Ascending aorta (tissue), 2 donors: ENCODE results near the gene TICRR. TPM values are rescaled to one million over a fixed set of nuclear protein-coding genes. Genes with fewer than 3 reads are reported as not detected.

ENCODE experiments used
- DNase-seq, 2 donors: peaks; one replicate each; pipeline ENCODE4 v3.0.0-alpha.2; 2019; ENCODE audit warnings: low spot score in 2 of 2
- H3K27ac ChIP-seq, 2 donors: fragments of 200-600 bp; sonication (generic); one replicate each; pipeline ENCODE4 v1.5.1; 2016 to 2017; ENCODE audit warnings: mild to moderate bottlenecking in 1 of 2
- H3K27me3 ChIP-seq: fragments of 200-600 bp; sonication (generic); one replicate; pipeline ENCODE4 v1.5.1; 2017
- H3K36me3 ChIP-seq, 2 donors: fragments of 200-600 bp; sonication (generic); one replicate each; pipeline ENCODE4 v1.5.1; 2016
- H3K4me1 ChIP-seq, 2 donors: fragments of 200-600 bp; sonication (generic); one replicate each; pipeline ENCODE4 v1.5.1; 2016 to 2017; ENCODE audit warnings: mild to moderate bottlenecking in 1 of 2
- H3K4me3 ChIP-seq, 2 donors: fragments of 200-600 bp; sonication (generic); one replicate each; pipeline ENCODE4 v1.5.1; 2016 to 2017; ENCODE audit warnings: mild to moderate bottlenecking in 1 of 2
- H3K9me3 ChIP-seq, 2 donors: fragments of 200-600 bp; sonication (generic); one replicate each; pipeline ENCODE4 v1.5.1; 2016
- CTCF ChIP-seq, 3 experiments: fragments of 200-600 bp in 2 of 3; fragments of 450-650 bp in 1 of 3; sonication (generic) in 2 of 3; IDR thresholded peaks; one replicate each; pipeline ENCODE4 v1.5.1; 2016 to 2019; ENCODE audit warnings: antibody characterized with exemption in 3 of 3, mild to moderate bottlenecking in 1 of 3, moderate library complexity in 1 of 3
- intact Hi-C: fragments of 100-400 bp; cut with DNase I; formaldehyde crosslinking; loops from one replicate; pipeline ENCODE4 v1.15.1; 2023
- total RNA-seq: library from RNA; depleted of rRNA; stranded (reverse); fragments of >200 nt; gene quantifications from one replicate; pipeline ENCODE4 v1.1.0, GENCODE V29; 2016

The TICRR gene
- total RNA-seq, 1 donor from 2014 or later, result not detected

- no peak for DNase-seq
- TF ChIP-seq CTCF (IDR thresholded peaks at IDR 0.05), result no peak
- intact Hi-C loops, result no loop called here
Observed at GRCh38 chr15:89555768-89556167, 19.5 kb upstream of the TICRR start.

GRCh38 chr15:89556413-89557262 lies 18.6 kb upstream of the TICRR start:
- H3K27ac ChIP-seq, result no peak overlapping the region
- TF ChIP-seq CTCF (IDR thresholded peaks at IDR 0.05), result peak; percentile 9 to 73 (median 68)
- no peak overlapping the region for H3K4me3 ChIP-seq
- H3K9me3 ChIP-seq, result no peaks in the 10 kb centered on the region
- no peaks in the 10 kb centered on the region for H3K36me3 ChIP-seq
- no peaks in the 10 kb centered on the region for H3K4me1 ChIP-seq
- intact Hi-C loops, result no loop called here
- no peaks in the 10 kb centered on the region for H3K27me3 ChIP-seq
- DNase-seq, result peak in 1 of 2 donors; percentile 66

More at GRCh38 chr15:89555768-89556167, 19.5 kb upstream of the TICRR start:
- Histone ChIP-seq H3K9me3 (no peaks in the 10 kb centered on the region), H3K36me3 (no peaks in the 10 kb centered on the region), H3K27me3 (no peaks in the 10 kb centered on the region), H3K4me1 (no peaks in the 10 kb centered on the region), H3K27ac (no peak overlapping the region), H3K4me3 (no peak overlapping the region)

DNA sequence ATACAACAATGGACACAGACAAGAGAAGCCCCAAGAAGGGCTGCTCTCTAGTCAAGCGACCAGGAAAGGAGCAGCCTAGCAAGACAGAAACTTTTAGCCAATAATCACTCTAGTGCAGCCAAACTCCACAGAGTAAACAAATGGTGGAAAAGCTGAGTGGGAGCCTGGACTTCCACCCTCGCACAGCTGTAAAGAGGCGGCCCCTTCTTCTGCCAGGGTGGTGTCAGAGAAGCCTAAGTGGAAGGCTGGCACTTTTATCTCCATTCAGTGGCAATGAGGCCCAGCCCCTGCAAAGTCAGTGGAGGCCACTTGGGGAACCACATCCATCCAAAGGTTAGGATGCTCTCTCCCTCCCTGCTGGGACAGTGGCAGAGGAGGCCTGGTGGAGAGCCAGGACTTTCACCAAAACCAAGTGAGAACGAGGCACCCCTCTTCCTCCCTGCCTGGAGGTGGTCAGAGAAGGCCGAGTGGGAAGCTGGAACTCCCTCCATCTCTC lies 15.5 kb upstream of the TICRR start:
- no peaks in the 10 kb centered on the region for H3K36me3 ChIP-seq
- intact Hi-C loops, result no loop called here
- DNase-seq, result no peak
- no peaks in the 10 kb centered on the region for H3K9me3 ChIP-seq
- H3K27ac ChIP-seq, result no peak overlapping the region
- TF ChIP-seq CTCF (IDR thresholded peaks at IDR 0.05), result no peak
- H3K4me3 ChIP-seq, result no peak overlapping the region
- H3K27me3 ChIP-seq, result no peaks in the 10 kb centered on the region
- H3K4me1 ChIP-seq, result no peaks in the 10 kb centered on the region

DNA sequence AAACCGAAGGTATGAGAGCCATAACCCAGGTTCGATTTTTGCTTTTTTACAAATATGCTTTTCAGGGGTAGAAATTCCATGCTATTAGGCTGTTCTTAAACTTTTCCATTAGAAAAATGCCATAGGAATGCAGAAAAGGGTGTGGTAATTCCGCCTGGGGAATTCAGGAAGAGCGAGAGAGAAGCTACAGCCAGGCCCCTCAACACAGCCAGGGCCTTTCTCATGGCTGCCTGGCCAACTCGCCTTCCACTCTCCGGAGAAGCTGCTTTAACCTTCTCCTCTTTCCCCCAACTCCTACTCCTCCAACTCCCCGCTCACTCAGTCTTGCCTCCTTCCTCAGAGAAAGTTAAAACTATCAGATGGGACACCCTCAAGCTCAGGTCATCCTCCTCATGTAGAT lies 9.1 kb upstream of the TICRR start:
- Histone ChIP-seq H3K27me3 (no peaks in the 10 kb centered on the region), H3K4me3 (no peak overlapping the region), H3K4me1 (no peaks in the 10 kb centered on the region), H3K27ac (no peak overlapping the region), H3K9me3 (no peaks in the 10 kb centered on the region), H3K36me3 (no peaks in the 10 kb centered on the region)
- intact Hi-C loops, result no loop called here
- TF ChIP-seq CTCF (IDR thresholded peaks at IDR 0.05), result no peak
- no peak for DNase-seq

- H3K36me3 ChIP-seq, result no peaks in the 10 kb centered on the region
- no peak overlapping the region for H3K4me3 ChIP-seq
- no peaks in the 10 kb centered on the region for H3K27me3 ChIP-seq
- DNase-seq, result no peak
- H3K4me1 ChIP-seq, result no peaks in the 10 kb centered on the region
- intact Hi-C loops, result no loop called here
- H3K27ac ChIP-seq, result no peak overlapping the region
- no peaks in the 10 kb centered on the region for H3K9me3 ChIP-seq
- TF ChIP-seq CTCF (IDR thresholded peaks at IDR 0.05), result no peak
Observed at GRCh38 chr15:89566621-89567294, 8.5 kb upstream of the TICRR start.
